ENCODE measurements around the gene ULBP3. TPM values are rescaled to one million over a fixed set of nuclear protein-coding genes. Genes with fewer than 3 reads are reported as not detected.

The ULBP3 gene
- total RNA-seq, 1 experiment from 2014 or later, result 4.0 TPM

- TF ChIP-seq AFF4 (CRISPR knock-in tag; IDR thresholded peaks at IDR 0.05; ENCODE audit: borderline replicate concordance) (no peak), ZBTB21 (CRISPR knock-in tag; IDR thresholded peaks at IDR 0.05; ENCODE audit: borderline replicate concordance) (no peak), NR1H2 (CRISPR knock-in tag; IDR thresholded peaks at IDR 0.05) (no peak), NR3C1 (CRISPR knock-in tag; conservative IDR thresholded peaks at IDR 0.05; ENCODE audit: low read depth) (no peak), FOXK1 (CRISPR knock-in tag; IDR thresholded peaks at IDR 0.05) (no peak), ZNF219 (CRISPR knock-in tag; IDR thresholded peaks at IDR 0.05; ENCODE audit: borderline replicate concordance) (no peak), NFYB (CRISPR knock-in tag; conservative IDR thresholded peaks at IDR 0.05; ENCODE audit: low read depth) (no peak), ARID4B (CRISPR knock-in tag; IDR thresholded peaks at IDR 0.05; ENCODE audit: borderline replicate concordance) (no peak), PREB (CRISPR knock-in tag; IDR thresholded peaks at IDR 0.05; ENCODE audit: borderline replicate concordance) (no peak)
- TF ChIP-seq, protein P1, sequence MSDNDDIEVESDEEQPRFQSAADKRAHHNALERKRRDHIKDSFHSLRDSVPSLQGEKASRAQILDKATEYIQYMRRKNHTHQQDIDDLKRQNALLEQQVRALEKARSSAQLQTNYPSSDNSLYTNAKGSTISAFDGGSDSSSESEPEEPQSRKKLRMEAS (CRISPR knock-in tag; IDR thresholded peaks at IDR 0.05), result no peak
- TF ChIP-seq, protein P2, sequence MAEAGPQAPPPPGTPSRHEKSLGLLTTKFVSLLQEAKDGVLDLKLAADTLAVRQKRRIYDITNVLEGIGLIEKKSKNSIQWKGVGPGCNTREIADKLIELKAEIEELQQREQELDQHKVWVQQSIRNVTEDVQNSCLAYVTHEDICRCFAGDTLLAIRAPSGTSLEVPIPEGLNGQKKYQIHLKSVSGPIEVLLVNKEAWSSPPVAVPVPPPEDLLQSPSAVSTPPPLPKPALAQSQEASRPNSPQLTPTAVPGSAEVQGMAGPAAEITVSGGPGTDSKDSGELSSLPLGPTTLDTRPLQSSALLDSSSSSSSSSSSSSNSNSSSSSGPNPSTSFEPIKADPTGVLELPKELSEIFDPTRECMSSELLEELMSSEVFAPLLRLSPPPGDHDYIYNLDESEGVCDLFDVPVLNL (CRISPR knock-in tag; IDR thresholded peaks at IDR 0.05; ENCODE audit: borderline replicate concordance, low read depth), result no peak
Measured at GRCh38 chr6:150091476-150091875, 22.6 kb upstream of the ULBP3 start (continued).

DNA sequence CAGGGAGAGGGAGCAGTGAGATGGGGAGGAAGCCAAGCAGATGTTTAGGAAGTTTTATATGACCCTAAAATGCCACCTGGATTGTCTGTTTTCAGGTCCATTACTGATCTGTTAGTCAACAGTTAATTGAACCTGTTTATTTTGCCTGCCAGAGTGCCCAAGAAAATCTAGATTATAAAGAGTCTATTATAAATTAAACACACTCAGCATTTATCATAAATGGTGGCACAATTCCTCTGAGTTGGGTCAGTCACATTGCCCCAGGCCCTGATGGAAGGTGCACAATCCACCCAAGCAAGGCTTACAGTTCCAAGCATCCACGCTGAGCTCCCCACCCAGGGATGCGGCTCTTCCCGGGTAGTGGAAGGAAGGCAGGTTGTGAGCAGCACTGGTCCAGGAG lies 21.4 kb upstream of the ULBP3 start:
- ChIA-PET CTCF (interaction anchor here (2.3 kb wide), 1 partner anchor 9 kb away, joined by 14 read pairs; no protein-coding TSS in a partner anchor), POLR2A (no interaction called here)
- Mint-ChIP-seq H3K27ac (no peak overlapping the region), H3K36me3 (no peaks in the 10 kb centered on the region), H3K4me1 (no peaks in the 10 kb centered on the region), H3K9me3 (no peaks in the 10 kb centered on the region), H3K27me3 (ENCODE audit: low read depth) (no peaks in the 10 kb centered on the region), H3K4me3 (no peak overlapping the region)
- TF ChIP-seq, protein P3, sequence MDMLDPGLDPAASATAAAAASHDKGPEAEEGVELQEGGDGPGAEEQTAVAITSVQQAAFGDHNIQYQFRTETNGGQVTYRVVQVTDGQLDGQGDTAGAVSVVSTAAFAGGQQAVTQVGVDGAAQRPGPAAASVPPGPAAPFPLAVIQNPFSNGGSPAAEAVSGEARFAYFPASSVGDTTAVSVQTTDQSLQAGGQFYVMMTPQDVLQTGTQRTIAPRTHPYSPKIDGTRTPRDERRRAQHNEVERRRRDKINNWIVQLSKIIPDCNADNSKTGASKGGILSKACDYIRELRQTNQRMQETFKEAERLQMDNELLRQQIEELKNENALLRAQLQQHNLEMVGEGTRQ (CRISPR knock-in tag; IDR thresholded peaks at IDR 0.05), result no peak
- no peak for TF ChIP-seq FOXP4 (CRISPR knock-in tag; IDR thresholded peaks at IDR 0.05)
- no peak for TF ChIP-seq ATF1 (CRISPR knock-in tag; IDR thresholded peaks at IDR 0.05)
- no peak for TF ChIP-seq ZNF423 (CRISPR knock-in tag; IDR thresholded peaks at IDR 0.05)
- TF ChIP-seq, protein P4, sequence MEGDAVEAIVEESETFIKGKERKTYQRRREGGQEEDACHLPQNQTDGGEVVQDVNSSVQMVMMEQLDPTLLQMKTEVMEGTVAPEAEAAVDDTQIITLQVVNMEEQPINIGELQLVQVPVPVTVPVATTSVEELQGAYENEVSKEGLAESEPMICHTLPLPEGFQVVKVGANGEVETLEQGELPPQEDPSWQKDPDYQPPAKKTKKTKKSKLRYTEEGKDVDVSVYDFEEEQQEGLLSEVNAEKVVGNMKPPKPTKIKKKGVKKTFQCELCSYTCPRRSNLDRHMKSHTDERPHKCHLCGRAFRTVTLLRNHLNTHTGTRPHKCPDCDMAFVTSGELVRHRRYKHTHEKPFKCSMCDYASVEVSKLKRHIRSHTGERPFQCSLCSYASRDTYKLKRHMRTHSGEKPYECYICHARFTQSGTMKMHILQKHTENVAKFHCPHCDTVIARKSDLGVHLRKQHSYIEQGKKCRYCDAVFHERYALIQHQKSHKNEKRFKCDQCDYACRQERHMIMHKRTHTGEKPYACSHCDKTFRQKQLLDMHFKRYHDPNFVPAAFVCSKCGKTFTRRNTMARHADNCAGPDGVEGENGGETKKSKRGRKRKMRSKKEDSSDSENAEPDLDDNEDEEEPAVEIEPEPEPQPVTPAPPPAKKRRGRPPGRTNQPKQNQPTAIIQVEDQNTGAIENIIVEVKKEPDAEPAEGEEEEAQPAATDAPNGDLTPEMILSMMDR (IDR thresholded peaks at IDR 0.05), result no peak
- TF ChIP-seq OVOL2 (CRISPR knock-in tag; IDR thresholded peaks at IDR 0.05; ENCODE audit: borderline replicate concordance), result no peak
- TF ChIP-seq, protein P5, sequence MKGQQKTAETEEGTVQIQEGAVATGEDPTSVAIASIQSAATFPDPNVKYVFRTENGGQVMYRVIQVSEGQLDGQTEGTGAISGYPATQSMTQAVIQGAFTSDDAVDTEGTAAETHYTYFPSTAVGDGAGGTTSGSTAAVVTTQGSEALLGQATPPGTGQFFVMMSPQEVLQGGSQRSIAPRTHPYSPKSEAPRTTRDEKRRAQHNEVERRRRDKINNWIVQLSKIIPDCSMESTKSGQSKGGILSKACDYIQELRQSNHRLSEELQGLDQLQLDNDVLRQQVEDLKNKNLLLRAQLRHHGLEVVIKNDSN (CRISPR knock-in tag; IDR thresholded peaks at IDR 0.05), result no peak
- no peak for TF ChIP-seq SMAD3 (CRISPR knock-in tag; IDR thresholded peaks at IDR 0.05; ENCODE audit: borderline replicate concordance)
- DNase-seq (ENCODE audit: low spot score) (no peak), ATAC-seq (no peak)
